CD4-positive, CD25-positive, alpha-beta regulatory T cell (primary cell): Measurements from ENCODE around the gene ARFIP2. TPM values are rescaled to one million over a fixed set of nuclear protein-coding genes. Genes with fewer than 3 reads are reported as not detected.

Experiments used
- ATAC-seq, 2 donors: fragments of 150-1000 bp; cut with Tn5 transposase; one replicate each; pipeline ENCODE4 v1.10.0; 2021; ENCODE audit warnings: low read depth in 2 of 2, moderate number of reproducible peaks in 2 of 2, moderate library complexity in 1 of 2
- DNase-seq, 3 donors: peaks; one replicate each; pipeline versions ENCODE4 v3.0.0 to v3.0.0-alpha.2; 2012 to 2022; ENCODE audit warnings: mixed read lengths in 1 of 3
- H3K27ac ChIP-seq: one replicate; pipeline ENCODE4 v1.7.0; 2013; ENCODE audit warnings: mild to moderate bottlenecking, low read length; ENCODE audit not compliant: insufficient read depth, poor library complexity, severe bottlenecking
- H3K27me3 ChIP-seq: one replicate; pipeline ENCODE4 v1.7.0; 2013; ENCODE audit warnings: low read length; ENCODE audit not compliant: control insufficient read depth, insufficient read depth
- H3K36me3 ChIP-seq: one replicate; pipeline ENCODE4 v1.7.0; 2013; ENCODE audit warnings: mild to moderate bottlenecking, low read length, moderate library complexity; ENCODE audit not compliant: control insufficient read depth, insufficient read depth
- H3K4me1 ChIP-seq: 2 replicates; pipeline ENCODE4 v1.7.0; 2013; ENCODE audit warnings: mild to moderate bottlenecking, low read length; ENCODE audit not compliant: insufficient read depth, control insufficient read depth, poor library complexity, severe bottlenecking
- H3K4me3 ChIP-seq: one replicate; pipeline ENCODE4 v1.7.0; 2013; ENCODE audit warnings: low read depth, mild to moderate bottlenecking, low read length, moderate library complexity
- H3K9me3 ChIP-seq, 2 experiments: 1 replicate in 1 of 2; 2 replicates in 1 of 2; pipeline ENCODE4 v1.7.0; 2013; ENCODE audit warnings: low read length in 2 of 2, mild to moderate bottlenecking in 1 of 2, moderate library complexity in 1 of 2; ENCODE audit not compliant: control insufficient read depth in 2 of 2
- H3K27ac Mint-ChIP-seq, 3 donors: one replicate each; pipeline ENCODE4 v1.8.0; 2020 to 2022; ENCODE audit warnings: mild to moderate bottlenecking in 3 of 3, mixed read lengths in 3 of 3, moderate library complexity in 2 of 3
- H3K27me3 Mint-ChIP-seq: one replicate; pipeline ENCODE4 v1.8.0; 2022; ENCODE audit warnings: mild to moderate bottlenecking, mixed read lengths
- H3K36me3 Mint-ChIP-seq: one replicate; pipeline ENCODE4 v1.8.0; 2020; ENCODE audit warnings: mixed read lengths
- H3K4me1 Mint-ChIP-seq, 4 donors: one replicate each; pipeline ENCODE4 v1.8.0; 2020 to 2022; ENCODE audit warnings: mixed read lengths in 4 of 4, mild to moderate bottlenecking in 1 of 4
- H3K4me3 Mint-ChIP-seq, 4 donors: one replicate each; pipeline ENCODE4 v1.8.0; 2020 to 2022; ENCODE audit warnings: mild to moderate bottlenecking in 4 of 4, mixed read lengths in 4 of 4, moderate library complexity in 3 of 4
- H3K9me3 Mint-ChIP-seq, 7 donors: one replicate each; pipeline ENCODE4 v1.8.0; 2020 to 2022; ENCODE audit warnings: mixed read lengths in 7 of 7, mild to moderate bottlenecking in 3 of 7, moderate library complexity in 2 of 7
- polyA plus RNA-seq, 4 donors: library from polyadenylated mRNA; unstranded; fragments of 300-500 nt; fragmentation: Illumina TruSeq; gene quantifications; one replicate each; pipeline ENCODE4 v1.2.3, GENCODE V29; 2021
- total RNA-seq: library from RNA; stranded (reverse); gene quantifications from one replicate; pipeline ENCODE4 v1.2.3, GENCODE V29; 2022

ARFIP2 gene
- total and polyA plus RNA-seq, 5 donors from 2014 or later: 33.0 to 45.4 (median 37.6) TPM

- Histone ChIP-seq H3K36me3 (peaks cover 51% of the 10 kb centered on the region), H3K27ac (no peak overlapping the region), H3K9me3 (no peaks in the 10 kb centered on the region), H3K4me3 (no peak overlapping the region), H3K4me1 (no peaks in the 10 kb centered on the region), H3K27me3 (no peaks in the 10 kb centered on the region)
- Mint-ChIP-seq H3K27ac (peak overlapping the region in 2 of 3 donors; percentile 33 to 64), H3K36me3 (peaks cover 17% of the 10 kb centered on the region), H3K4me3 (no peak overlapping the region), H3K9me3 (no peaks in the 10 kb centered on the region), H3K4me1 (peaks cover 0 to 22% (median 12%) of the 10 kb centered on the region in 4 donors), H3K27me3 (no peaks in the 10 kb centered on the region)
- no peak for ATAC-seq
- no peak for DNase-seq
Observed at GRCh38 chr11:6489306-6489705, 8.2 kb upstream of the ARFIP2 start.

- Histone ChIP-seq H3K36me3 (peaks cover 52% of the 10 kb centered on the region), H3K9me3 (no peaks in the 10 kb centered on the region), H3K27me3 (no peaks in the 10 kb centered on the region), H3K4me1 (no peaks in the 10 kb centered on the region), H3K4me3 (no peak overlapping the region), H3K27ac (no peak overlapping the region)
- Mint-ChIP-seq H3K4me1 (peaks cover 0 to 22% (median 11%) of the 10 kb centered on the region in 4 donors), H3K9me3 (no peaks in the 10 kb centered on the region), H3K36me3 (peaks cover 16% of the 10 kb centered on the region), H3K4me3 (no peak overlapping the region), H3K27ac (peak overlapping the region in 2 of 3 donors; percentile 33 to 64), H3K27me3 (no peaks in the 10 kb centered on the region)
- no peak for DNase-seq
- no peak for ATAC-seq
Observed at GRCh38 chr11:6488821-6489220, 7.7 kb upstream of the ARFIP2 start.

- H3K27ac Mint-ChIP-seq: peak overlapping the region in 1 of 3 donors; percentile 25
- Histone ChIP-seq H3K27me3 (no peaks in the 10 kb centered on the region), H3K27ac (no peak overlapping the region), H3K36me3 (peaks cover 54% of the 10 kb centered on the region), H3K4me1 (peaks cover 2% of the 10 kb centered on the region), H3K4me3 (no peak overlapping the region), H3K9me3 (no peaks in the 10 kb centered on the region)
- no peaks in the 10 kb centered on the region for H3K27me3 Mint-ChIP-seq
- ATAC-seq (no peak), DNase-seq (no peak)
- peaks cover 16% of the 10 kb centered on the region for H3K36me3 Mint-ChIP-seq
- H3K4me1 Mint-ChIP-seq: peaks cover 4 to 22% (median 13%) of the 10 kb centered on the region in 4 donors
- H3K9me3 Mint-ChIP-seq: peaks cover 0 to 2% (median 0%) of the 10 kb centered on the region in 7 donors
- no peak overlapping the region for H3K4me3 Mint-ChIP-seq
Observed at GRCh38 chr11:6488342-6488741, 7.2 kb upstream of the ARFIP2 start.

GRCh38 chr11:6486938-6487337 lies 5.8 kb upstream of the ARFIP2 start:
- DNase-seq: no peak
- no peaks in the 10 kb centered on the region for H3K27me3 Mint-ChIP-seq
- H3K4me3 Mint-ChIP-seq: no peak overlapping the region
- no peak overlapping the region for H3K27ac Mint-ChIP-seq
- no peak overlapping the region for H3K27ac ChIP-seq
- H3K4me3 ChIP-seq: no peak overlapping the region
- H3K4me1 ChIP-seq: peaks cover 16% of the 10 kb centered on the region
- H3K9me3 ChIP-seq: no peaks in the 10 kb centered on the region
- peaks cover 0 to 2% (median 0%) of the 10 kb centered on the region in 7 donors for H3K9me3 Mint-ChIP-seq
- H3K36me3 ChIP-seq: peaks cover 59% of the 10 kb centered on the region
- peaks cover 14 to 23% (median 20%) of the 10 kb centered on the region in 4 donors for H3K4me1 Mint-ChIP-seq
- no peaks in the 10 kb centered on the region for H3K27me3 ChIP-seq
- H3K36me3 Mint-ChIP-seq: peaks cover 21% of the 10 kb centered on the region
- ATAC-seq: no peak

- Histone ChIP-seq H3K27me3 (no peaks in the 10 kb centered on the region), H3K36me3 (peaks cover 55% of the 10 kb centered on the region), H3K4me1 (peaks cover 20% of the 10 kb centered on the region), H3K27ac (peak overlapping the region; percentile 17), H3K4me3 (no peak overlapping the region), H3K9me3 (no peaks in the 10 kb centered on the region)
- H3K27ac Mint-ChIP-seq: no peak overlapping the region
- peaks cover 14 to 22% (median 21%) of the 10 kb centered on the region in 4 donors for H3K4me1 Mint-ChIP-seq
- DNase-seq (no peak), ATAC-seq (no peak)
- no peak overlapping the region for H3K4me3 Mint-ChIP-seq
- peaks cover 21% of the 10 kb centered on the region for H3K36me3 Mint-ChIP-seq
- H3K9me3 Mint-ChIP-seq: peaks cover 0 to 2% (median 0%) of the 10 kb centered on the region in 7 donors
- no peaks in the 10 kb centered on the region for H3K27me3 Mint-ChIP-seq
Observed at GRCh38 chr11:6486256-6486655, 5.1 kb upstream of the ARFIP2 start.

GRCh38 chr11:6485661-6486060 lies 4.5 kb upstream of the ARFIP2 start:
- Histone ChIP-seq H3K36me3 (peaks cover 54% of the 10 kb centered on the region), H3K4me3 (no peak overlapping the region), H3K27me3 (no peaks in the 10 kb centered on the region), H3K27ac (no peak overlapping the region), H3K4me1 (peaks cover 24% of the 10 kb centered on the region), H3K9me3 (no peaks in the 10 kb centered on the region)
- Mint-ChIP-seq H3K9me3 (peaks cover 0 to 2% (median 0%) of the 10 kb centered on the region in 7 donors), H3K27ac (no peak overlapping the region), H3K27me3 (no peaks in the 10 kb centered on the region), H3K4me1 (peaks cover 20 to 26% (median 22%) of the 10 kb centered on the region in 4 donors), H3K4me3 (no peak overlapping the region), H3K36me3 (peaks cover 21% of the 10 kb centered on the region)
- DNase-seq (no peak), ATAC-seq (no peak)

GRCh38 chr11:6483015-6483414 lies 1.9 kb upstream of the ARFIP2 start:
- H3K36me3 ChIP-seq: peaks cover 50% of the 10 kb centered on the region
- H3K9me3 ChIP-seq: no peaks in the 10 kb centered on the region
- Mint-ChIP-seq H3K27me3 (no peaks in the 10 kb centered on the region), H3K27ac (peak overlapping the region; percentile 48 to 97 (median 70)), H3K4me3 (peak overlapping the region; percentile 89 to 99 (median 96)), H3K4me1 (peaks cover 20 to 47% (median 31%) of the 10 kb centered on the region in 4 donors), H3K9me3 (peaks cover 0 to 2% (median 0%) of the 10 kb centered on the region in 7 donors), H3K36me3 (peaks cover 14% of the 10 kb centered on the region)
- peak overlapping the region; percentile 87 for H3K4me3 ChIP-seq
- no peaks in the 10 kb centered on the region for H3K27me3 ChIP-seq
- ATAC-seq (no peak), DNase-seq (no peak)
- H3K4me1 ChIP-seq: peaks cover 33% of the 10 kb centered on the region
- peak overlapping the region; percentile 94 for H3K27ac ChIP-seq

GRCh38 chr11:6482441-6482840 lies 1.3 kb upstream of the ARFIP2 start:
- H3K36me3 ChIP-seq: peaks cover 48% of the 10 kb centered on the region
- H3K4me3 ChIP-seq: peak overlapping the region; percentile 87
- ATAC-seq: no peak

More at GRCh38 chr11:6482441-6482840, 1.3 kb upstream of the ARFIP2 start:
- Mint-ChIP-seq H3K9me3 (peaks cover 0 to 2% (median 0%) of the 10 kb centered on the region in 7 donors), H3K4me1 (peaks cover 20 to 50% (median 31%) of the 10 kb centered on the region in 4 donors), H3K27ac (peak overlapping the region; percentile 48 to 97 (median 70)), H3K27me3 (no peaks in the 10 kb centered on the region), H3K4me3 (peak overlapping the region; percentile 89 to 99 (median 96)), H3K36me3 (peaks cover 18% of the 10 kb centered on the region)
- H3K27me3 ChIP-seq: no peaks in the 10 kb centered on the region
- no peak for DNase-seq
- peak overlapping the region; percentile 94 for H3K27ac ChIP-seq
- no peaks in the 10 kb centered on the region for H3K9me3 ChIP-seq
- H3K4me1 ChIP-seq: peaks cover 33% of the 10 kb centered on the region
